Measurements from ENCODE around the gene THAP11. TPM values are rescaled to one million over a fixed set of nuclear protein-coding genes. Genes with fewer than 3 reads are reported as not detected.

Gene THAP11
- total and polyA plus RNA-seq, 8 donors, result 12.5 to 109 (median 39.3) TPM

DNA sequence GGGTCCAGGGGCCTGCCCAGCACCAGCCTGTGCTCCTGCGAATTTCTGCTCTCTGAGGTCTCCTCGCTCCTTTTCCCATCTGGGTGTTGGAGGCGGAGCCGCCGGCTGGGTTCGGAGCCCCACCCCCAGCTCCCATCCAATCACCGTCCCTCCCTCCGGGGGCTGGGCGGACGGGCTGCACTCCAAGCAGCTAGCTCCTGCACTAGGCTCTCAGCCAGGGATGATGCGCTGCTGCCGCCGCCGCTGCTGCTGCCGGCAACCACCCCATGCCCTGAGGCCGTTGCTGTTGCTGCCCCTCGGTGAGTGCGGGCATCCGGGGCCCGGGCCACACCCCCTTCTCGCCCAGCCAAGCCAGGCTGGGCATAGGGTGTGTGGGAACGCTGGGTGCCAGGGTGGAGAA is 42.6 kb downstream of the THAP11 start, which contains the start of gene NRN1L:
Gene NRN1L (plus strand): TSS at position 202 of the 400 bp plus-strand sequence. CDS start 19 bp downstream, at position 221.
- no peaks in the 10 kb centered on the region for H3K27me3 ChIP-seq
- H3K9me3 ChIP-seq, result no peaks in the 10 kb centered on the region
- H3K36me3 ChIP-seq, result peaks cover 47 to 75% (median 67%) of the 10 kb centered on the region in 4 donors
- H3K4me3 ChIP-seq, result peak within 1 kb of the TSS in 2 of 4 donors; percentile 18 to 26
- peaks cover 12 to 27% (median 15%) of the 10 kb centered on the region in 4 donors for H3K4me1 ChIP-seq
- 18 to 39% (median 27%) methylated on average over 20 to 22 of the region's 22 CpGs for WGBS, 5 donors
- peak within 1 kb of the TSS in 4 of 5 donors; percentile 26 to 80 (median 40) for H3K27ac ChIP-seq
- peak; percentile 89 to 94 for DNase-seq
- TF ChIP-seq EP300 (IDR thresholded peaks at IDR 0.05), result no peak
- TF ChIP-seq POLR2AphosphoS5 (IDR thresholded peaks at IDR 0.05), result peak in 1 of 3 donors; percentile 72
- intact Hi-C loops (cut with DNase I; ENCODE audit: low total_unique reads), result loop anchor here (5.0 kb wide), 2 partner anchors 43 to 158 kb away; no protein-coding TSS in a partner anchor

DNA sequence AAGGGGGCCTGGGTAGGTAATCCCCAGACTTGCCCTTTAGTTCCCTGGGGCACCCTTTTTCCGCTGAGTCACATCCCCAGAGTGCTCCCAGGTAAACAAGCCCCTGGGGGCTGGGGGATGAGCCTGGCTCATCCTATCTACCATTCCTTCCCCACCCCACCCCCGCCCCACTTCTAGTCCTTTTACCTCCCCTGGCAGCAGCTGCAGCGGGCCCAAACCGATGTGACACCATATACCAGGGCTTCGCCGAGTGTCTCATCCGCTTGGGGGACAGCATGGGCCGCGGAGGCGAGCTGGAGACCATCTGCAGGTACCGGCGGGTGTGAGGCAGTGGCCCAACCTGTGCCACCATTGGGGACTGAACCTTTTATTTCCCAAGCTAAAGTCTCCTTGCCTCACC is 43.4 kb downstream of the THAP11 start:
- WGBS, 5 donors, result 92 to 96% (median 94%) methylated on average over 12 of the region's 12 CpGs
- TF ChIP-seq, protein P1, sequence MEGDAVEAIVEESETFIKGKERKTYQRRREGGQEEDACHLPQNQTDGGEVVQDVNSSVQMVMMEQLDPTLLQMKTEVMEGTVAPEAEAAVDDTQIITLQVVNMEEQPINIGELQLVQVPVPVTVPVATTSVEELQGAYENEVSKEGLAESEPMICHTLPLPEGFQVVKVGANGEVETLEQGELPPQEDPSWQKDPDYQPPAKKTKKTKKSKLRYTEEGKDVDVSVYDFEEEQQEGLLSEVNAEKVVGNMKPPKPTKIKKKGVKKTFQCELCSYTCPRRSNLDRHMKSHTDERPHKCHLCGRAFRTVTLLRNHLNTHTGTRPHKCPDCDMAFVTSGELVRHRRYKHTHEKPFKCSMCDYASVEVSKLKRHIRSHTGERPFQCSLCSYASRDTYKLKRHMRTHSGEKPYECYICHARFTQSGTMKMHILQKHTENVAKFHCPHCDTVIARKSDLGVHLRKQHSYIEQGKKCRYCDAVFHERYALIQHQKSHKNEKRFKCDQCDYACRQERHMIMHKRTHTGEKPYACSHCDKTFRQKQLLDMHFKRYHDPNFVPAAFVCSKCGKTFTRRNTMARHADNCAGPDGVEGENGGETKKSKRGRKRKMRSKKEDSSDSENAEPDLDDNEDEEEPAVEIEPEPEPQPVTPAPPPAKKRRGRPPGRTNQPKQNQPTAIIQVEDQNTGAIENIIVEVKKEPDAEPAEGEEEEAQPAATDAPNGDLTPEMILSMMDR (IDR thresholded peaks at IDR 0.05), result no peak
- TF ChIP-seq POLR2A (IDR thresholded peaks at IDR 0.05), result no peak
- TF ChIP-seq EP300 (IDR thresholded peaks at IDR 0.05), result no peak
- no peak for TF ChIP-seq POLR2AphosphoS5 (IDR thresholded peaks at IDR 0.05)
- Histone ChIP-seq H3K27me3 (no peaks in the 10 kb centered on the region), H3K9me3 (no peaks in the 10 kb centered on the region), H3K36me3 (peaks cover 39 to 67% (median 59%) of the 10 kb centered on the region in 4 donors), H3K4me1 (peaks cover 12 to 27% (median 15%) of the 10 kb centered on the region in 4 donors), H3K27ac (peak overlapping the region in 2 of 5 donors; percentile 33 to 80), H3K4me3 (no peak overlapping the region)
- DNase-seq, result no peak
- intact Hi-C loops (cut with DNase I; ENCODE audit: low total_unique reads), result no loop called here

DNA sequence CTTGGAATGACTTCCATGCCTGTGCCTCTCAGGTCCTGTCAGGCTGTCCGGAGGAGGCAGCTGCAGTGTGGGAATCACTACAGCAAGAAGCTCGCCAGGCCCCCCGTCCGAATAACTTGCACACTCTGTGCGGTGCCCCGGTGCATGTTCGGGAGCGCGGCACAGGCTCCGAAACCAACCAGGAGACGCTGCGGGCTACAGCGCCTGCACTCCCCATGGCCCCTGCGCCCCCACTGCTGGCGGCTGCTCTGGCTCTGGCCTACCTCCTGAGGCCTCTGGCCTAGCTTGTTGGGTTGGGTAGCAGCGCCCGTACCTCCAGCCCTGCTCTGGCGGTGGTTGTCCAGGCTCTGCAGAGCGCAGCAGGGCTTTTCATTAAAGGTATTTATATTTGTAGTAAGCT is 43.9 kb downstream of the THAP11 start:
- no peaks in the 10 kb centered on the region for H3K9me3 ChIP-seq
- no peak overlapping the region for H3K27ac ChIP-seq
- H3K4me1 ChIP-seq, result peaks cover 12 to 27% (median 15%) of the 10 kb centered on the region in 4 donors
- no peak for DNase-seq
- H3K4me3 ChIP-seq, result no peak overlapping the region
- H3K36me3 ChIP-seq, result peaks cover 35 to 62% (median 54%) of the 10 kb centered on the region in 4 donors
- 92 to 98% (median 95%) methylated on average over 10 to 19 of the region's 19 CpGs for WGBS, 5 donors
- intact Hi-C loops (cut with DNase I; ENCODE audit: low total_unique reads), result no loop called here
- no peaks in the 10 kb centered on the region for H3K27me3 ChIP-seq
- TF ChIP-seq POLR2A (IDR thresholded peaks at IDR 0.05), result no peak
- TF ChIP-seq, protein P1 (IDR thresholded peaks at IDR 0.05), result no peak
- no peak for TF ChIP-seq EP300 (IDR thresholded peaks at IDR 0.05)
- no peak for TF ChIP-seq POLR2AphosphoS5 (IDR thresholded peaks at IDR 0.05)

DNA sequence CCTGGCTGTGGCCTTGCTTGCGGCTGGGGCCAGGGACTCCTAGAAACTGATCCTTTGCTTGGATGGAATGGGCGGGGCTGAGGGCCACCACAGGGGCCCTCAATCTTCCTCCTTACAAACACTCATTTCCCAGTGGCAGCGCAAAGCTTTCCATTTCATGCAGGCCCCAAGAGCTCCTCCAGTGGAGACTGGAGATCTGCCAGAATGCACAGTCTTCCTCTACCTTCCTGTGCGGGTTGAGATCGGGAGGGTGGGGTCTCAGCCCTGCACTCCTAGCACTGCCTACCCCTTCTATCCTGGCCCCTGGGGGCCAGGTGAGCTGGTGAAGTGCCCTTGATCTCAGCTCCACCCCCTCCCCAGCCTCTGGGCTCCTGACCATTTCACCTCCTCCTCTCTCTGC is 44.3 kb downstream of the THAP11 start:
- DNase-seq, result no peak
- Histone ChIP-seq H3K4me3 (no peak overlapping the region), H3K4me1 (peaks cover 12 to 27% (median 15%) of the 10 kb centered on the region in 4 donors), H3K27ac (no peak overlapping the region), H3K9me3 (no peaks in the 10 kb centered on the region), H3K27me3 (no peaks in the 10 kb centered on the region), H3K36me3 (peaks cover 30 to 58% (median 50%) of the 10 kb centered on the region in 4 donors)
- WGBS, 5 donors, result 83 to 98% (median 95%) methylated on average over 5 of the region's 5 CpGs
- intact Hi-C loops (cut with DNase I; ENCODE audit: low total_unique reads), result no loop called here
- TF ChIP-seq EP300 (IDR thresholded peaks at IDR 0.05), result no peak
- TF ChIP-seq POLR2A (IDR thresholded peaks at IDR 0.05), result no peak
- TF ChIP-seq, protein P1 (IDR thresholded peaks at IDR 0.05), result no peak
- no peak for TF ChIP-seq POLR2AphosphoS5 (IDR thresholded peaks at IDR 0.05)

DNA sequence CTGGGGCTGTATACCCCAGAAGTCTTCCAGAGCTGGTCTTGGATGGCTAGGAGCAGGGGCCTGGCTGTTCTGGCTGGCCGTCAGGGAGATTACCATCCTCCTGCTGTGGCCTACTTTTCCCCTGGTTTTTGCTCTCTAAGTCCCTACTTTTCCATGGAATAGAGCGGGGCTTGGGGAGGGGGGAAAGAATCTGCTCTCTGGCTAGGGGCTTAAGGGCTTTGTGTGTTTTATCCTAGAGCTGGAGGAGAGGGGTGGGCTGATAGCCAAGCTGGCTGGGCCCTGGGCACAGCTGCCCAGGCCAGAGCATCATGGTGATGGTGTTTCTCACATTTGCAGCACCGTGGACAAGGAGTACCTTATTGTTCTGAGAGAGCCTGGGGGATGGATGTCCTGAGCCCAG is 46.2 kb downstream of the THAP11 start:
- intact Hi-C loops (cut with DNase I; ENCODE audit: low total_unique reads), result no loop called here
- WGBS, 5 donors, result 83 to 91% (median 84%) methylated on average over 3 of the region's 3 CpGs
- no peak for DNase-seq

More for the DNA sequence above, 46.2 kb downstream of the THAP11 start:
- TF ChIP-seq POLR2A (IDR thresholded peaks at IDR 0.05) (no peak), POLR2AphosphoS5 (IDR thresholded peaks at IDR 0.05) (no peak), EP300 (IDR thresholded peaks at IDR 0.05) (no peak)
- TF ChIP-seq, protein P1 (IDR thresholded peaks at IDR 0.05), result no peak
- Histone ChIP-seq H3K27me3 (no peaks in the 10 kb centered on the region), H3K4me3 (no peak overlapping the region), H3K27ac (no peak overlapping the region), H3K36me3 (peaks cover 11 to 39% (median 31%) of the 10 kb centered on the region in 4 donors), H3K4me1 (peaks cover 12 to 28% (median 20%) of the 10 kb centered on the region in 4 donors), H3K9me3 (no peaks in the 10 kb centered on the region)

Data from stomach (tissue), 9 donors.